Tibial artery (tissue), 4 donors: Measurements from ENCODE around the gene SUPT6H.

Experiments
- DNase-seq, 2 donors: peaks; one replicate each; pipeline ENCODE4 v3.0.0-alpha.2; 2019
- H3K27ac ChIP-seq, 2 donors: fragments of 200-600 bp; sonication (generic) in 1 of 2; 1 replicate in 1 of 2; 2 replicates in 1 of 2; pipeline ENCODE4 v1.5.1; 2018 to 2019; ENCODE audit warnings: mild to moderate bottlenecking in 1 of 2
- H3K27me3 ChIP-seq, 2 donors: fragments of 200-600 bp; sonication (generic) in 1 of 2; one replicate each; pipeline versions ENCODE4 v1.5.1 to v1.6.0; 2016 to 2019
- H3K36me3 ChIP-seq, 3 donors: fragments of 200-600 bp; sonication (generic) in 2 of 3; one replicate each; pipeline ENCODE4 v1.5.1; 2016 to 2019; ENCODE audit warnings: mild to moderate bottlenecking in 2 of 3
- H3K4me1 ChIP-seq, 4 donors: fragments of 200-600 bp; sonication (generic) in 2 of 4; 1 replicate in 3 of 4; 2 replicates in 1 of 4; pipeline ENCODE4 v1.5.1; 2016 to 2019
- H3K4me3 ChIP-seq, 2 donors: fragments of 200-600 bp; sonication (generic) in 1 of 2; 1 replicate in 1 of 2; 2 replicates in 1 of 2; pipeline ENCODE4 v1.5.1; 2018 to 2019; ENCODE audit warnings: mild to moderate bottlenecking in 2 of 2
- H3K9me3 ChIP-seq, 3 donors: fragments of 200-600 bp; sonication (generic) in 1 of 3; one replicate each; pipeline ENCODE4 v1.5.1; 2016 to 2019
- intact Hi-C: fragments of 100-400 bp; cut with DNase I; formaldehyde crosslinking; loops from one replicate; pipeline ENCODE4 v1.15.0; 2023; ENCODE audit warnings: low total_unique reads
- TF ChIP-seq, protein P1 (sequence below), 2 experiments: fragments of 200-600 bp in 1 of 2; fragments of 450-650 bp in 1 of 2; IDR thresholded peaks; one replicate each; pipeline ENCODE4 v1.5.1; 2017 to 2019; ENCODE audit warnings: antibody characterized with exemption in 2 of 2, mild to moderate bottlenecking in 1 of 2, moderate library complexity in 1 of 2

The SUPT6H gene

DNA sequence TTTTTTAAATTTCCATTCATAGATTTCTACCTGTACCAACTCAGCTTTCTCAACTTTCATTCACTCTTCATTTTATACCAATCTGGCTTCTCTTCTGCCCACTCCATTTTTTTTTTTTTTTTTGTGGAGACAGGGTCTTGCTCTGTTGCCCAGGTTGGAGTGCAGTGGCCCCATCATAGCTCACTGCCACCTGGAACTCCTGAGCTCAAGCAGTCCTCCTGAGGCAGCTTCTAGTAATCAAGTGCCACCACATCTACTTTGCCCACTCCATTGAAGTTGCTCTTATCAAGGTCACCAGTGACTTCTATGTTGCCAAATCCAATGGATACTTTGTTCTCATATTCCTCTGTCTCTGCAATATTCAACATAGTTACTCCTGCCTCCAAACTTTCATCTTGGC lies 1.7 kb downstream of the SUPT6H start:
- Histone ChIP-seq H3K27ac (no peak overlapping the region), H3K9me3 (no peaks in the 10 kb centered on the region), H3K4me3 (peak overlapping the region in 1 of 2 donors; percentile 79), H3K36me3 (peaks cover 3 to 38% (median 21%) of the 10 kb centered on the region in 3 donors), H3K27me3 (no peaks in the 10 kb centered on the region), H3K4me1 (peaks cover 0 to 57% (median 28%) of the 10 kb centered on the region in 4 donors)
- no peak for DNase-seq
- TF ChIP-seq, protein P1, sequence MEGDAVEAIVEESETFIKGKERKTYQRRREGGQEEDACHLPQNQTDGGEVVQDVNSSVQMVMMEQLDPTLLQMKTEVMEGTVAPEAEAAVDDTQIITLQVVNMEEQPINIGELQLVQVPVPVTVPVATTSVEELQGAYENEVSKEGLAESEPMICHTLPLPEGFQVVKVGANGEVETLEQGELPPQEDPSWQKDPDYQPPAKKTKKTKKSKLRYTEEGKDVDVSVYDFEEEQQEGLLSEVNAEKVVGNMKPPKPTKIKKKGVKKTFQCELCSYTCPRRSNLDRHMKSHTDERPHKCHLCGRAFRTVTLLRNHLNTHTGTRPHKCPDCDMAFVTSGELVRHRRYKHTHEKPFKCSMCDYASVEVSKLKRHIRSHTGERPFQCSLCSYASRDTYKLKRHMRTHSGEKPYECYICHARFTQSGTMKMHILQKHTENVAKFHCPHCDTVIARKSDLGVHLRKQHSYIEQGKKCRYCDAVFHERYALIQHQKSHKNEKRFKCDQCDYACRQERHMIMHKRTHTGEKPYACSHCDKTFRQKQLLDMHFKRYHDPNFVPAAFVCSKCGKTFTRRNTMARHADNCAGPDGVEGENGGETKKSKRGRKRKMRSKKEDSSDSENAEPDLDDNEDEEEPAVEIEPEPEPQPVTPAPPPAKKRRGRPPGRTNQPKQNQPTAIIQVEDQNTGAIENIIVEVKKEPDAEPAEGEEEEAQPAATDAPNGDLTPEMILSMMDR (IDR thresholded peaks at IDR 0.05), result no peak
- intact Hi-C loops, result loop anchor here (5.0 kb wide), 1 partner anchor 39 kb away; no protein-coding TSS in a partner anchor

DNA sequence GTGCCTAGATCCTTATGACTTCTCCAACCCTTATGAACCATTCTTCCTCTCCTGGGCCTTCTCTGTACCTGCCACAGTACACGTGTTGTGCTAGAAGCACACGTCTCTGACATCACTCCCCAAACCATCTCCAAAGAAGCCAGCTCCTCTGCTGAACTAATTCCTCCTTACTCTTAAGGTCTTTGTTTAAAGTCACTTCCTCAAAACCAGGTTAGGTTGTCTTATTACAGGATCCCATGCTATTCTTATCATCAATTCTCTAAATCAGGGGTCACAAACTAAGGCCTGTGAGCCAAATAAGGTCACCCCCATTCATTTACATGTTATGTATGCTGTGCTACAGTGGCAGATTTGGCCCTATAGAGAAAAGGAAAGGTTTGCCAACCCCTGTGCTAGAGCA lies 4.0 kb downstream of the SUPT6H start:
- no peak for DNase-seq
- H3K36me3 ChIP-seq, result peaks cover 14 to 44% (median 24%) of the 10 kb centered on the region in 3 donors
- no peak overlapping the region for H3K27ac ChIP-seq
- H3K27me3 ChIP-seq, result no peaks in the 10 kb centered on the region
- TF ChIP-seq, protein P1 (IDR thresholded peaks at IDR 0.05), result no peak
- peaks cover 0 to 45% (median 20%) of the 10 kb centered on the region in 4 donors for H3K4me1 ChIP-seq
- no peak overlapping the region for H3K4me3 ChIP-seq
- intact Hi-C loops, result no loop called here
- H3K9me3 ChIP-seq, result no peaks in the 10 kb centered on the region

DNA sequence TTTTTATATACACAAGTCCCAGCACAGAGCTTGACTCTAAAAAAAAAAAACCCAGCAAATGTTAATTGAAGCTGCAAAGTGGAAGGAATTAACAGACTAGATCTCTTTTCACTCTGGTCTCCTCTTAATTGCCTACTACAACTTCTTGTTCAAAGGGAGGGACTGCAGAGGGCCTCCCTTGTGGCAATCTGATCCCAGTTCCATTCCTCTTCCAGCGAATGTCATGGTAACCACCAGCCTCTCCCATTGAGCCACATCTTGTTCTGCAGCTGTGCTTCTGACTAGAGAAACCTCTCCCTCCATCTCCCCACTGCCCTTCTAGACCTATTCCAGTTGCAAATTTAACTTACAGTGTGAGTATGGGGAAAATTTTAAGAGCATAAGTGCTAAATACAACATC lies 5.9 kb downstream of the SUPT6H start:
- Histone ChIP-seq H3K4me3 (no peak overlapping the region), H3K27ac (no peak overlapping the region), H3K36me3 (peaks cover 31 to 63% (median 39%) of the 10 kb centered on the region in 3 donors), H3K27me3 (no peaks in the 10 kb centered on the region), H3K9me3 (no peaks in the 10 kb centered on the region), H3K4me1 (peaks cover 0 to 39% (median 16%) of the 10 kb centered on the region in 4 donors)
- TF ChIP-seq, protein P1 (IDR thresholded peaks at IDR 0.05), result no peak
- intact Hi-C loops, result no loop called here
- no peak for DNase-seq

DNA sequence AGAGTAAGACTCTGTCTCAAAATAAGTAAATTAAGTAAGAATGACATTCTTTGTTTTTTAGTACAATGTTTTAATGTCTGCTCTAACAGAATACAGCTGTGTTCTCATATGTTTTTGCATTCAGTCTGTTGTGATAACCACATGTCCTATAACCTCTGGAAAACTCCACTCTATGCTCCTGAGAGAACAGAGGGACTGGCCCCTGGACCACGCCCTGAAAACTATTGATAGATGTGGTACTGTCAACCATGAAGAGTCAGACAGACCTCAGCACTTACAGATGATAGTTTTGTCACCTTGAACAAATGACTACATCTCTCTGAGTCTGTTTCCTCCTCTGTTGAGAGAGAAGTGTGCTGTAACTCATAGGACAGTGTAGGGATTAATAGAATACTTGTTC lies 7.9 kb downstream of the SUPT6H start:
- TF ChIP-seq, protein P1 (IDR thresholded peaks at IDR 0.05), result no peak
- Histone ChIP-seq H3K9me3 (no peaks in the 10 kb centered on the region), H3K4me3 (no peak overlapping the region), H3K36me3 (peaks cover 51 to 79% (median 59%) of the 10 kb centered on the region in 3 donors), H3K4me1 (peaks cover 0 to 19% (median 3%) of the 10 kb centered on the region in 4 donors), H3K27ac (no peak overlapping the region), H3K27me3 (no peaks in the 10 kb centered on the region)
- intact Hi-C loops, result no loop called here
- no peak for DNase-seq

DNA sequence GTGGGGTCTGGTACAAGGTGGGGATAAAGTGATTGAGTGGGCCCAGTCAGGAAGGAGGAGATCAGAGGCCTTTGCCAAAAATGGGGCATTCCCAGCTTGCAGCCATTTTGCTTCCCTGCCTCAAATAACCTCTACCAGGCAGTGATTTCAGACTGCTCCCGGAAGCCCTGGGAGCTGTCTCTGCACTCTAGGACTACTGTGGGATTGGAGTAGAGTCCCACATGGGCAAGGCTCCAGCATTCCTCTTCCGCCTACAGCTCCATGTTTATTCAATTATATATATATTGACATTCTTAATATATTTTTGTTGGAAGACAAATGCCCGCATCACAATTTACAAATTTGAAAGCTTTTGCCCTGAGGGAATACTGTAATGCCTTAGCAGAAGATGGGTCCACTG lies 13.5 kb downstream of the SUPT6H start:
- H3K9me3 ChIP-seq, result no peaks in the 10 kb centered on the region
- H3K4me1 ChIP-seq, result no peaks in the 10 kb centered on the region
- H3K36me3 ChIP-seq, result peaks cover 96 to 100% (median 97%) of the 10 kb centered on the region in 3 donors
- no peak for DNase-seq
- no peak overlapping the region for H3K4me3 ChIP-seq
- TF ChIP-seq, protein P1 (IDR thresholded peaks at IDR 0.05), result no peak
- no peaks in the 10 kb centered on the region for H3K27me3 ChIP-seq
- intact Hi-C loops, result no loop called here
- H3K27ac ChIP-seq, result no peak overlapping the region

DNA sequence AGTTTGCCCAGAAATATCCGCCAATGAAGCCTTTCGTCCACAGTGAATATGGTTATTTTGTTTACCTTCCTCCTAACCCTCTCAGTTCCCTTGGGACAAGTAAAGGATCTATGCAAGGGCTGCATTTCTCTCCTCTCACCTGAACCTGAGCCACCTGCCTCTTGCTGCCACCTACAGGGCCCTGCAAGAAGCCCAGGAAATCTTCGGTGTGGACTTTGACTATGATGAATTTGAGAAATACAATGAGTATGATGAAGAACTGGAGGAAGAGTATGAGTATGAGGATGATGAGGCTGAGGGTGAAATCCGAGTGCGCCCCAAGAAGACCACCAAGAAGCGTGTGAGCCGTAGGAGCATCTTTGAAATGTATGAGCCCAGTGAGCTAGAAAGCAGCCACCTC lies 14.0 kb downstream of the SUPT6H start:
- Histone ChIP-seq H3K4me3 (no peak overlapping the region), H3K27ac (no peak overlapping the region), H3K4me1 (no peaks in the 10 kb centered on the region), H3K36me3 (peaks cover 96 to 100% (median 97%) of the 10 kb centered on the region in 3 donors), H3K9me3 (no peaks in the 10 kb centered on the region), H3K27me3 (no peaks in the 10 kb centered on the region)
- TF ChIP-seq, protein P1 (IDR thresholded peaks at IDR 0.05), result no peak
- DNase-seq, result no peak
- intact Hi-C loops, result no loop called here
